Measurements from ENCODE around the gene TAF1.
"Not testable (repeated sequence)": the region's sequence is repeated elsewhere in the genome, so short reads cannot be mapped to it uniquely, and the experiment has no call there.

Gene TAF1

DNA sequence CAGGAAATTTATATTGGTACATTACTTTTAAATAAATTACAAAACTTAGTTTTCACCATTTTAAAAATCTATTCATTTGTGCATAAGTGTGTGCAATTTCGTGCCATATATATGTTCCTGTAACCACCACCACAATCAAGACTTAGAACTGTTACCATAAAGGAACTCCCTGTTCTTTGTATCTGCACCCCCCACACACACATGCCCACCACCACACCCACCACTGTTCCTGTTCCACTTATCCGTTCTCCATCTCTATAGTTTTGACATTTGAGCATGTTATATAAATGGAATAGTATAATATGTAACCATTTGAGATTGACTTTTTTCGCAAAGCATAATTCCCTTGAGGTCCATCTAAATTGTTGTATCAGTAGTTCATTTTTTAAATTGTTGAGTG lies 73.7 kb downstream of the TAF1 start:
- Histone ChIP-seq H3K36me3 (peaks cover 0 to 12% (median 0%) of the 10 kb centered on the region in 3 donors), H3K4me1 (no peaks in the 10 kb centered on the region), H3K9me3 (peaks cover 0 to 3% (median 0%) of the 10 kb centered on the region in 3 donors), H3K27ac (no peak overlapping the region), H3K27me3 (no peaks in the 10 kb centered on the region), H3K4me3 (no peak overlapping the region)
- intact Hi-C loops (cut with DNase I; ENCODE audit: low total_unique reads): no loop called here
- TF ChIP-seq, protein P1, sequence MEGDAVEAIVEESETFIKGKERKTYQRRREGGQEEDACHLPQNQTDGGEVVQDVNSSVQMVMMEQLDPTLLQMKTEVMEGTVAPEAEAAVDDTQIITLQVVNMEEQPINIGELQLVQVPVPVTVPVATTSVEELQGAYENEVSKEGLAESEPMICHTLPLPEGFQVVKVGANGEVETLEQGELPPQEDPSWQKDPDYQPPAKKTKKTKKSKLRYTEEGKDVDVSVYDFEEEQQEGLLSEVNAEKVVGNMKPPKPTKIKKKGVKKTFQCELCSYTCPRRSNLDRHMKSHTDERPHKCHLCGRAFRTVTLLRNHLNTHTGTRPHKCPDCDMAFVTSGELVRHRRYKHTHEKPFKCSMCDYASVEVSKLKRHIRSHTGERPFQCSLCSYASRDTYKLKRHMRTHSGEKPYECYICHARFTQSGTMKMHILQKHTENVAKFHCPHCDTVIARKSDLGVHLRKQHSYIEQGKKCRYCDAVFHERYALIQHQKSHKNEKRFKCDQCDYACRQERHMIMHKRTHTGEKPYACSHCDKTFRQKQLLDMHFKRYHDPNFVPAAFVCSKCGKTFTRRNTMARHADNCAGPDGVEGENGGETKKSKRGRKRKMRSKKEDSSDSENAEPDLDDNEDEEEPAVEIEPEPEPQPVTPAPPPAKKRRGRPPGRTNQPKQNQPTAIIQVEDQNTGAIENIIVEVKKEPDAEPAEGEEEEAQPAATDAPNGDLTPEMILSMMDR (IDR thresholded peaks at IDR 0.05): no peak
- no peak for DNase-seq

DNA sequence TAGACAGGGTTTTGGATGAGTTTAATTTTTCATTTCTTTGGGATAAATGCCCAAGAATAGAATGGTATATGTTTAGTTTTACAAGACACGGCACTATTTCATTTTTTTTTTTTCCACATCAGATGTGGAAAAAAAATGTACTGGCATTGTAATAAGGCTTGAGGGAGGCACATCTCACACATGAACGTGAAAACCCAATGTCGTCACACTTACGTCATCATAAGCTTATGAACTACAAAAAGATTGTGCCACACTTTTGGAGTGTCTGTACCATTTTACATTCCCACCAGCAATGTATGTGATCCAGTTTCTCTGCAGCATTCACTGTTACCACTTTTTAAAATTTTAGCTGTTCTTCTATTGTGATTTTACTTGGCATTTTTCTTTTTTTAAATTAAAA lies 74.2 kb downstream of the TAF1 start:
- Histone ChIP-seq H3K27ac (no peak overlapping the region), H3K36me3 (peaks cover 0 to 14% (median 0%) of the 10 kb centered on the region in 3 donors), H3K4me1 (no peaks in the 10 kb centered on the region), H3K27me3 (no peaks in the 10 kb centered on the region), H3K9me3 (peaks cover 0 to 3% (median 0%) of the 10 kb centered on the region in 3 donors), H3K4me3 (no peak overlapping the region)
- TF ChIP-seq, protein P1 (IDR thresholded peaks at IDR 0.05): no peak
- intact Hi-C loops (cut with DNase I; ENCODE audit: low total_unique reads): no loop called here
- DNase-seq: no peak

DNA sequence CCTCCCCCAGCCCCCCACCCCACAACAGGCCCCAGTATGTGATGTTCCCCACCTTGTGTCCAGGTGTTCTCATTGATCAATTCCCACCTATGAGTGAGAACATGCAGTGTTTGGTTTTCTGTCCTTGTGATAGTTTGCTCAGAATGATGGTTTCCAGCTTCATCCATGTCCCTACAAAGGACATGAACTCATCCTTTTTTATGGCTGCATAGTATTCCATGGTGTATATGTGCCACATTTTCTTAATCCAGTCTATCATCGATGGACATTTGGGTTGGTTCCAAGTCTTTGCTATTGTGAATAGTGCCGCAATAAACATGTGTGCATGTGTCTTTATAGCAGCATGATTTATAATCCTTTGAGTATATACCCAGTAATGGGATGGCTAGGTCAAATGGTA lies 75.7 kb downstream of the TAF1 start:
- H3K27ac ChIP-seq; H3K4me3 ChIP-seq; intact Hi-C loops (cut with DNase I; ENCODE audit: low total_unique reads); H3K27me3 ChIP-seq; H3K4me1 ChIP-seq; DNase-seq; H3K9me3 ChIP-seq: not testable (repeated sequence)
- H3K36me3 ChIP-seq: peaks cover 0 to 14% (median 0%) of the 10 kb centered on the region in 3 donors

DNA sequence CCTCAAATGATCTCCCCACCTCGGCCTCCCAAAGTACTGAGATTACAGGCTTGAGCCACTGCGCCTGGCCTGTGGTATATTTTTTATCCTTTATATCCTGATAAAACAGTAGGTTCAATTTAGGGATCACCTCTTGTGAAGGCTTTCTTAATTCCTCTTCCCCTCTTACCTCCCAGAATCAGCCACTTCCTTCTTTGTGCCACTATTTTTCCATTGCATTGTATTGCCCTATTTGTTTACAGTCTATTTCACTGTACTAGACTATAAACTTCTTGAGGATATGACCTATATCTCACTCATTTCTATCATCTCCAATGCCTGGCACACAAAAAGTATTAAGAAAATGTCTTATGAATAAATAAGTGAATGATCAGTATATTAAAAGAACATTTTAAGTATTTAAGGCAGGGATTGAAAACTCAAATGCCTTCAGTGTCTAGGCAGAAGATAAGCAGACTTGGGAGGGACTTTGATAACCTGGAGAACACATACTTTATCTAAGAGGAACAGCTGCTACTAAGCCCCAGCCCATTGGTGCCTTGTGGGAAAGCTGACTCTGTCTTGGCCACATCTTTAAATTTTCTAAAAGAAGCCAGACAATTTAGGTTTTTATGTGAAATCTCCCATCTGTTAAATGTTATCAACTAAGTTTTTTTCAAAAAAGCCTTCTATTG lies 84.4 kb downstream of the TAF1 start:
- Histone ChIP-seq H3K9me3 (no peaks in the 10 kb centered on the region), H3K36me3 (peaks cover 7 to 30% (median 17%) of the 10 kb centered on the region in 3 donors), H3K27me3 (no peaks in the 10 kb centered on the region), H3K4me1 (no peaks in the 10 kb centered on the region), H3K27ac (no peak overlapping the region), H3K4me3 (no peak overlapping the region)
- TF ChIP-seq, protein P1 (IDR thresholded peaks at IDR 0.05): no peak
- no peak for DNase-seq
- intact Hi-C loops (cut with DNase I; ENCODE audit: low total_unique reads): no loop called here

DNA sequence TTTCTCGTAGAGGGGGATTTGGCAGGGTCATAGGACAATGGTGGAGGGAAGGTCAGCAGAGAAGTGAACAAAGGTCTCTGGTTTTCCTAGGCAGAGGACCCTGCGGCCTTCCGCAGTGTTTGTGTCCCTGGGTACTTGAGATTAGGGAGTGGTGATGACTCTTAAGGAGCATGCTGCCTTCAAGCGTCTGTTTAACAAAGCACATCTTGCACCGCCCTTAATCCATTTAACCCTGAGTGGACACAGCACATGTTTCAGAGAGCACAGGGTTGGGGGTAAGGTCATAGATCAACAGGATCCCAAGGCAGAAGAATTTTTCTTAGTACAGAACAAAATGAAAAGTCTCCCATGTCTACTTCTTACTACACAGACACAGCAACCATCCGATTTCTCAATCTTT lies 85.4 kb downstream of the TAF1 start:
- H3K4me3 ChIP-seq; H3K9me3 ChIP-seq; intact Hi-C loops (cut with DNase I; ENCODE audit: low total_unique reads); H3K4me1 ChIP-seq; H3K27me3 ChIP-seq; H3K27ac ChIP-seq; DNase-seq: not testable (repeated sequence)
- H3K36me3 ChIP-seq: peaks cover 14 to 36% (median 21%) of the 10 kb centered on the region in 3 donors

DNA sequence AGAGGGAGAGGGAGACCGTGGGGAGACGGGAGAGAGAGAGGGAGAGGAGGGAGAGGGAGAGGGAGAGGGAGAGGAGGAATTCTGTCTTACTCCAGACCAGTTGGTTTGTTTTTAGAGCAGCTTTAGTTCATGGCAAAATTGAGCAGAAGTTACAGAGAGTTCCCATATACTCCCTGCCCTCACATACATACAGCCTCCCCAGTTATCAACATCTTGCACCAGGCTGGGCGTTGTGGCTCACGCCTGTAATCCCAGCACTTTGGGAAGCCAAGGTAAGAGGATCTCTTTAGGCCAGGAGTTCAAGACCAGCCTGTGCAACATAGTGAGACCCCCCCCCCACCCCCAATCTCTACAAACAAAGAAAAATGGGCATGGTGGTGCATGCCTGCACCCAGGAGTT lies 86.9 kb downstream of the TAF1 start:
- TF ChIP-seq, protein P1 (IDR thresholded peaks at IDR 0.05): no peak
- intact Hi-C loops (cut with DNase I; ENCODE audit: low total_unique reads): no loop called here
- Histone ChIP-seq H3K36me3 (peaks cover 22 to 45% (median 27%) of the 10 kb centered on the region in 3 donors), H3K9me3 (no peaks in the 10 kb centered on the region), H3K27ac (no peak overlapping the region), H3K4me1 (no peaks in the 10 kb centered on the region), H3K4me3 (no peak overlapping the region), H3K27me3 (no peaks in the 10 kb centered on the region)
- DNase-seq: no peak

DNA sequence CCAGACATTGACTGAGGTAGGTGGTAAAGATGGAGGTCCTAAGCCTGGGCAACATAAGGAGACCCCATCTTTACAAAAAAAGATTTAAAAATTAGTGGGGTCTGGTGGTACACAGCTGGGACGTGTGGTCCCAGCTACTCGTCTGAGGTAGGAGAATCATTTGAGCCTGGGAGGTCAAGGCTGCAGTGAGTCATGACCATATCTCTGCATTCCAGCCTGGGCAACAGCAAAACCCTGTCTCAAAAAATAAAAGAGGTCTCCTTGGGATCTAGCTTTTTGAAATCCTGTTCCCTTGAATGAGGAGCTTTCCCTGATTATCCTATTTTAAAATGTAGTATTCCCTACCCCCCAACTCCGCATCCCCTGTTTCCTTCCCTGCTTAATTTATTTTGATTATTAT lies 88.1 kb downstream of the TAF1 start:
- Histone ChIP-seq H3K9me3 (no peaks in the 10 kb centered on the region), H3K4me1 (no peaks in the 10 kb centered on the region), H3K36me3 (peaks cover 33 to 52% (median 34%) of the 10 kb centered on the region in 3 donors), H3K27me3 (no peaks in the 10 kb centered on the region), H3K4me3 (no peak overlapping the region), H3K27ac (no peak overlapping the region)
- no peak for DNase-seq
- TF ChIP-seq, protein P1 (IDR thresholded peaks at IDR 0.05): no peak
- intact Hi-C loops (cut with DNase I; ENCODE audit: low total_unique reads): no loop called here

All from tibial artery (tissue), 4 donors.